H1 (cell line): ENCODE data around the gene MAPK8. TPM values are rescaled to one million over a fixed set of nuclear protein-coding genes. Genes with fewer than 3 reads are reported as not detected.

Source experiments
- ATF2 ChIP-seq: IDR thresholded peaks from 2 replicates; pipeline ENCODE4 v1.6.1; 2012; ENCODE audit warnings: low read length, inconsistent platforms
- CHD2 ChIP-seq: IDR thresholded peaks from 2 replicates; pipeline ENCODE4 v1.6.1; 2012; ENCODE audit warnings: low read length, improper control_type of control experiment
- CHD7 ChIP-seq: fragments of 300-600 bp; sonication (generic); IDR thresholded peaks from 2 replicates; pipeline ENCODE4 v1.7.1; 2012; ENCODE audit warnings: low read length, moderate library complexity, mild to moderate bottlenecking, inconsistent platforms; ENCODE audit not compliant: insufficient replicate concordance
- FOSL1 ChIP-seq: IDR thresholded peaks from 2 replicates; pipeline ENCODE4 v1.6.1; 2011; ENCODE audit warnings: mild to moderate bottlenecking, low read depth, low read length, moderate library complexity; ENCODE audit not compliant: insufficient read depth
- JUN ChIP-seq: IDR thresholded peaks from 2 replicates; pipeline ENCODE4 v1.6.1; 2011; ENCODE audit warnings: low read depth, mild to moderate bottlenecking, improper control_type of control experiment, low read length
- KDM5A ChIP-seq: fragments of 200-600 bp; IDR thresholded peaks from 2 replicates; pipeline ENCODE4 v1.7.1; 2012; ENCODE audit warnings: mild to moderate bottlenecking, low read length, inconsistent platforms, mixed read lengths
- PHF8 ChIP-seq: fragments of 200-600 bp; sonication (generic); conservative IDR thresholded peaks from 2 replicates; pipeline ENCODE4 v1.7.1; 2012; ENCODE audit warnings: low read depth, mild to moderate bottlenecking, inconsistent platforms, low read length, moderate library complexity
- polyA plus RNA-seq, 7 experiments: library from polyadenylated mRNA; depleted of rRNA in 3 of 7; stranded (reverse) in 5 of 7; unstranded in 2 of 7; fragments of >200 nt in 5 of 7; fragments of 200-250 nt in 2 of 7; gene quantifications; 1 replicate in 5 of 7; 2 replicates in 1 of 7; 4 replicates in 1 of 7; pipeline versions ENCODE4 v1.2.1 to v1.2.3, GENCODE V29; 2011 to 2013; ENCODE audit warnings: missing spikeins in 2 of 7, mixed read lengths in 2 of 7
- total RNA-seq: library from RNA; stranded (reverse); fragmentation: NEBNext Ultra II Directional; extraction: Animal tissue kit (Norgen Biotek cat#: 25700); gene quantifications from 2 replicates; pipeline ENCODE4 v1.2.1, GENCODE V29; 2021

MAPK8 gene
- total and polyA plus RNA-seq, 2 of the 8 experiments (the other 6 are each of a cell fraction or from before 2014, with no cell fraction given): 23.3 to 71.3 TPM

DNA sequence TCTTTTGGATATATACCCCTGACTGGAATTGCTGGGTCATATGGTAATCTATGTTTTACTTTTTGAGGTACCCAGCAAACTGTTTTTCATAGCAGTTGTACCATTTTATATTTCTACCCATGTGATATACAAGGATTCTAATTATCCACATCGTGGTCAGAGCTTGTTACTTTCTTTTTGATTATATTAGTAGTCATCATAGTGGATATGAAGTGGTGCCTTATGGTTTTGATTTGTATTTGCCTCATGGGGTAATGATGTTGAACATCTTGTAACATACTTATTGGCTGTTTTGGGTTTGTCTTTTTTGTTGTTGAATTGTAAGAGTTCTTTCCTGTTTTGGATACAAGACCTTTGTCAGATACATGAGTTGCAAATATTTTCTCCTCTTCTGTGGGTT, 51.7 kb downstream of the MAPK8 start (continued):
- TF ChIP-seq CHD7 (no peak), FOSL1 (no peak), KDM5A (no peak), CHD2 (no peak), PHF8 (no peak), JUN (no peak), ATF2 (no peak)
